K562 (cell line): ENCODE measurements around the gene OTULIN. TPM values are rescaled to one million over a fixed set of nuclear protein-coding genes. Genes with fewer than 3 reads are reported as not detected.
A peak's percentile ranks its signal among the peaks of the same experiment; 100 is the strongest.

Experiments
- COPS2 ChIP-seq: fragments of 450-650 bp; conservative IDR thresholded peaks from 2 replicates; pipeline ENCODE4 v1.6.1; 2016; ENCODE audit warnings: mild to moderate bottlenecking, moderate library complexity
- KLF1 ChIP-seq: fragments of 450-650 bp; IDR thresholded peaks from 2 replicates; pipeline ENCODE4 v1.6.1; 2016; ENCODE audit warnings: missing genetic modification characterization, missing compliant biosample characterization
- PHTF2 ChIP-seq: fragments of 250-450 bp; sonication (Bioruptor Pico); IDR thresholded peaks from 2 replicates; pipeline ENCODE4 v1.5.0; 2021; ENCODE audit warnings: mild to moderate bottlenecking
- POLR3A ChIP-seq: IDR thresholded peaks from 2 replicates; pipeline ENCODE4 v1.6.1; 2011; ENCODE audit warnings: borderline replicate concordance, mild to moderate bottlenecking, moderate library complexity; ENCODE audit not compliant: insufficient read length, insufficient read depth; ENCODE audit errors: extremely low read depth
- PYGO2 ChIP-seq: fragments of 450-650 bp; IDR thresholded peaks from 2 replicates; pipeline ENCODE4 v1.6.1; 2016; ENCODE audit warnings: mild to moderate bottlenecking, missing genetic modification characterization, moderate library complexity, missing compliant biosample characterization
- RNF219 ChIP-seq: fragments of 250-450 bp; sonication (Bioruptor Pico); IDR thresholded peaks from 2 replicates; pipeline ENCODE4 v1.5.0; 2022; ENCODE audit warnings: mild to moderate bottlenecking
- THRAP3 ChIP-seq: fragments of 450-650 bp; IDR thresholded peaks from 2 replicates; pipeline ENCODE4 v1.6.1; 2016; ENCODE audit warnings: mild to moderate bottlenecking, inconsistent platforms, borderline replicate concordance
- ZNF124 ChIP-seq: sonication (generic); formaldehyde crosslinking; IDR thresholded peaks from 2 replicates; pipeline ENCODE4 v1.8.1; 2022; ENCODE audit warnings: missing genetic modification reagents
- ZNF146 ChIP-seq: IDR thresholded peaks from one replicate; pipeline ENCODE4 v1.6.1; 2018; ENCODE audit warnings: missing compliant biosample characterization; ENCODE audit not compliant: unreplicated experiment
- ZNF655 ChIP-seq: fragments of 250-450 bp; sonication (Bioruptor Pico); IDR thresholded peaks from 2 replicates; pipeline ENCODE4 v1.5.0; 2021
- polyA plus RNA-seq, 8 experiments: library from polyadenylated mRNA; depleted of rRNA in 4 of 8; stranded (reverse) in 5 of 8; unstranded in 3 of 8; fragments of >200 nt; fragmentation: Nextera tagmentation in 2 of 8; fragmentation: Illumina TruSeq in 1 of 8; extraction: Ambion mirVana in 2 of 8; extraction: Trizol in 1 of 8; gene quantifications; 2 replicates each; pipeline versions ENCODE4 v1.2.1 to v1.2.3, GENCODE V29; 2011 to 2014; ENCODE audit warnings: inconsistent platforms in 1 of 8, missing spikeins in 1 of 8
- total RNA-seq, 7 experiments: library from RNA; depleted of rRNA in 6 of 7; stranded (reverse); fragments of >200 nt in 6 of 7; fragmentation: Illumina TruSeq in 2 of 7; extraction: Trizol in 2 of 7; gene quantifications; 2 replicates each; pipeline versions ENCODE4 v1.2.1 to v1.2.3, GENCODE V29; 2011 to 2021; ENCODE audit warnings: low replicate concordance in 1 of 7
- TF ChIP-seq, protein P1 (sequence below), 2 experiments: IDR thresholded peaks; 2 replicates each; pipeline ENCODE4 v1.6.1; 2011; ENCODE audit warnings: borderline replicate concordance in 1 of 2, control low read depth in 1 of 2, low read depth in 1 of 2, low read length in 1 of 2, mild to moderate bottlenecking in 1 of 2, mixed read lengths in 1 of 2, moderate library complexity in 1 of 2; ENCODE audit not compliant: insufficient read depth in 1 of 2, insufficient read length in 1 of 2, poor library complexity in 1 of 2, severe bottlenecking in 1 of 2; ENCODE audit errors: extremely low read depth in 1 of 2
- TF ChIP-seq, protein P2 (sequence below), 2 experiments: fragments of 200-800 bp in 1 of 2; sonication (Bioruptor generic) in 1 of 2; sonication (generic) in 1 of 2; formaldehyde crosslinking in 1 of 2; IDR thresholded peaks in 1 of 2; conservative IDR thresholded peaks in 1 of 2; 2 replicates each; pipeline versions ENCODE4 v1.5.0 to v1.6.1; 2016 to 2020; ENCODE audit warnings: missing compliant biosample characterization in 1 of 2, missing genetic modification characterization in 1 of 2, missing genetic modification reagents in 1 of 2
- TF ChIP-seq, protein P3 (sequence below): fragments of 450-650 bp; formaldehyde crosslinking; IDR thresholded peaks from 2 replicates; pipeline ENCODE4 v1.4.0; 2020; ENCODE audit warnings: mild to moderate bottlenecking, moderate library complexity

The OTULIN gene
- total and polyA plus RNA-seq, 9 of the 15 experiments (the other 6 are each of a cell fraction or from before 2014, with no cell fraction given) = 3.3 to 33.6 (median 20.1) TPM

GRCh38 chr5:14664270-14665100 lies at the start of gene OTULIN (continued):
- TF ChIP-seq POLR3A = no peak
- no peak for TF ChIP-seq ZNF146
- TF ChIP-seq RNF219 (CRISPR knock-in tag) = no peak
- TF ChIP-seq PHTF2 = no peak
- no peak for TF ChIP-seq COPS2
- TF ChIP-seq, protein P1, sequence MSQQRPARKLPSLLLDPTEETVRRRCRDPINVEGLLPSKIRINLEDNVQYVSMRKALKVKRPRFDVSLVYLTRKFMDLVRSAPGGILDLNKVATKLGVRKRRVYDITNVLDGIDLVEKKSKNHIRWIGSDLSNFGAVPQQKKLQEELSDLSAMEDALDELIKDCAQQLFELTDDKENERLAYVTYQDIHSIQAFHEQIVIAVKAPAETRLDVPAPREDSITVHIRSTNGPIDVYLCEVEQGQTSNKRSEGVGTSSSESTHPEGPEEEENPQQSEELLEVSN (IDR thresholded peaks at IDR 0.05; ENCODE audit: borderline replicate concordance in 1 of 2, extremely low read depth in 1 of 2, insufficient read depth in 1 of 2, insufficient read length in 1 of 2, low read depth in 1 of 2, low read length in 1 of 2, poor library complexity in 1 of 2, severe bottlenecking in 1 of 2) = peak; percentile 96 to 97
- TF ChIP-seq THRAP3 = no peak
- TF ChIP-seq, protein P2, sequence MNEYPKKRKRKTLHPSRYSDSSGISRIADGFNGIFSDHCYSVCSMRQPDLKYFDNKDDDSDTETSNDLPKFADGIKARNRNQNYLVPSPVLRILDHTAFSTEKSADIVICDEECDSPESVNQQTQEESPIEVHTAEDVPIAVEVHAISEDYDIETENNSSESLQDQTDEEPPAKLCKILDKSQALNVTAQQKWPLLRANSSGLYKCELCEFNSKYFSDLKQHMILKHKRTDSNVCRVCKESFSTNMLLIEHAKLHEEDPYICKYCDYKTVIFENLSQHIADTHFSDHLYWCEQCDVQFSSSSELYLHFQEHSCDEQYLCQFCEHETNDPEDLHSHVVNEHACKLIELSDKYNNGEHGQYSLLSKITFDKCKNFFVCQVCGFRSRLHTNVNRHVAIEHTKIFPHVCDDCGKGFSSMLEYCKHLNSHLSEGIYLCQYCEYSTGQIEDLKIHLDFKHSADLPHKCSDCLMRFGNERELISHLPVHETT (CRISPR knock-in tag; conservative IDR thresholded peaks at IDR 0.05 in 1 of 2, IDR thresholded peaks at IDR 0.05 in 1 of 2) = no peak
- TF ChIP-seq KLF1 = no peak
- TF ChIP-seq, protein P3, sequence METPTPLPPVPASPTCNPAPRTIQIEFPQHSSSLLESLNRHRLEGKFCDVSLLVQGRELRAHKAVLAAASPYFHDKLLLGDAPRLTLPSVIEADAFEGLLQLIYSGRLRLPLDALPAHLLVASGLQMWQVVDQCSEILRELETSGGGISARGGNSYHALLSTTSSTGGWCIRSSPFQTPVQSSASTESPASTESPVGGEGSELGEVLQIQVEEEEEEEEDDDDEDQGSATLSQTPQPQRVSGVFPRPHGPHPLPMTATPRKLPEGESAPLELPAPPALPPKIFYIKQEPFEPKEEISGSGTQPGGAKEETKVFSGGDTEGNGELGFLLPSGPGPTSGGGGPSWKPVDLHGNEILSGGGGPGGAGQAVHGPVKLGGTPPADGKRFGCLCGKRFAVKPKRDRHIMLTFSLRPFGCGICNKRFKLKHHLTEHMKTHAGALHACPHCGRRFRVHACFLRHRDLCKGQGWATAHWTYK (CRISPR knock-in tag) = no peak
- TF ChIP-seq ZNF655 (CRISPR knock-in tag) = no peak
- TF ChIP-seq PYGO2 (tag) = no peak
- TF ChIP-seq ZNF124 = no peak
- TF ChIP-seq, all 486 proteins: peak for 136
